SK-N-MC (cell line): ENCODE data around the gene SETD2.

ENCODE experiments used
- DNase-seq: peaks from one replicate; pipeline ENCODE4 v3.0.0-alpha.2; 2011; ENCODE audit warnings: low read depth, low spot score
- H3K27ac ChIP-seq: fragments of 200-600 bp; sonication (generic); 2 replicates; pipeline ENCODE4 v1.5.1; 2016; ENCODE audit warnings: mixed run types
- H3K36me3 ChIP-seq: fragments of 200-600 bp; sonication (generic); 2 replicates; pipeline ENCODE4 v1.6.1; 2017; ENCODE audit warnings: antibody characterized with exemption, low read length, mixed read lengths; ENCODE audit not compliant: insufficient read depth
- H3K4me3 ChIP-seq: fragments of 200-600 bp; sonication (generic); 2 replicates; pipeline ENCODE4 v1.5.1; 2016
- H3K9ac ChIP-seq: fragments of 200-600 bp; sonication (generic); 2 replicates; pipeline ENCODE4 v1.8.0; 2017; ENCODE audit warnings: mixed run types, mixed read lengths; ENCODE audit not compliant: insufficient read length
- H3K9me3 ChIP-seq: fragments of 200-600 bp; sonication (generic); 2 replicates; pipeline ENCODE4 v1.6.1; 2017; ENCODE audit warnings: low read depth, mild to moderate bottlenecking, antibody characterized with exemption, low read length, moderate library complexity, mixed read lengths
- EZH2 ChIP-seq: fragments of 200-600 bp; sonication (generic); IDR thresholded peaks from one replicate; pipeline ENCODE4 v1.6.1; 2017; ENCODE audit warnings: antibody characterized with exemption
- FOXP2 ChIP-seq: optimal IDR thresholded peaks from 2 replicates; pipeline ENCODE3; 2011; ENCODE audit warnings: mild to moderate bottlenecking, moderate library complexity; ENCODE audit not compliant: insufficient read depth; ENCODE audit errors: extremely low read length, control extremely low read depth
- POLR2AphosphoS5 ChIP-seq: IDR thresholded peaks from 2 replicates; pipeline ENCODE4 v1.6.1; 2012; ENCODE audit warnings: mild to moderate bottlenecking, low read depth, low read length, borderline replicate concordance

SETD2 gene

DNA sequence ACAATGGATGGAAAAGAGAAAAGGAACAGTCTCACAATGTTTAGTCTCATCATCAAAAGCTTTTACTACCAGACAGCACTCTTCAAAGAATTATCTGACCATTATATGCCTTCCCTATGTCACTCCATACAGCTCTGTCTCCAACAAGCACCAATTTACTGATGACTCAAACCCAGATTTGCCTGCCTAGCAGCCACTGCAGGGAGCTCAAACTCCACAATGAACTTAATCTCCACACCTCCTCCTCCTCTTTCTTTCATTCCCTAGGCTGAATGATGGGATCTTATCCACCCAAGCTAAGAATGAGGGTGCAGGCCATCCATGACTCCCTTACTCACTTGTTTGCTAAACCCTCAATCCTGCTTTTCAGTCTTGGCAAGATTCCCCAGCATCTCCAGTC is 139.0 kb downstream of the SETD2 start:
- no peak overlapping the region for H3K4me3 ChIP-seq
- H3K27ac ChIP-seq = no peak overlapping the region
- no peak for TF ChIP-seq EZH2
- no peak for TF ChIP-seq FOXP2
- no peak for TF ChIP-seq POLR2AphosphoS5
- H3K36me3 ChIP-seq = no peaks in the 10 kb centered on the region
- no peak overlapping the region for H3K9ac ChIP-seq
- DNase-seq = no peak
- H3K9me3 ChIP-seq = no peaks in the 10 kb centered on the region

DNA sequence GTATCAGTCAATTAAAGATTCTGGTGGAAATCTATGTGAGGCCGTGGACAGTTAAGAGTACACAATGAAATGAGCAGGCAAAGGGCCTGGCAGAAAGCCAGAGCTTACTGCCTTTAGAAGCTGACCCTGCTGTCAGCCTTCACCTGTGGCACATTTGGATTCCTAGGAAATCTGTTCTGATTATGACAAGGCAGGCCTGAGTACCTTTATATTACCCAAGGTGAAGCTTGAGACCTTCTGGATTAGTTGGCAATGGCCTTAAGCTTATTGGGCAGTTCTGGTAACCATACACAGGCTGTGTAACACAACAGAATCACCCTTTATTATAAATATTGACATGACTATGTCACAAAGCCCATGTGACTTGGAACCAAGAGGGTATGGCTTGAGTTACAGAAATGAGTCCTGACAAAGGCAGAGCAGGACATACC is 141.3 kb downstream of the SETD2 start:
- Histone ChIP-seq H3K27ac (no peak overlapping the region), H3K9me3 (no peaks in the 10 kb centered on the region), H3K4me3 (no peak overlapping the region), H3K9ac (no peak overlapping the region), H3K36me3 (peaks cover under 1% of the 10 kb centered on the region; the same call in 1 of the 2 replicates)
- no peak for TF ChIP-seq FOXP2
- TF ChIP-seq POLR2AphosphoS5 = no peak
- TF ChIP-seq EZH2 = no peak
- DNase-seq = no peak

DNA sequence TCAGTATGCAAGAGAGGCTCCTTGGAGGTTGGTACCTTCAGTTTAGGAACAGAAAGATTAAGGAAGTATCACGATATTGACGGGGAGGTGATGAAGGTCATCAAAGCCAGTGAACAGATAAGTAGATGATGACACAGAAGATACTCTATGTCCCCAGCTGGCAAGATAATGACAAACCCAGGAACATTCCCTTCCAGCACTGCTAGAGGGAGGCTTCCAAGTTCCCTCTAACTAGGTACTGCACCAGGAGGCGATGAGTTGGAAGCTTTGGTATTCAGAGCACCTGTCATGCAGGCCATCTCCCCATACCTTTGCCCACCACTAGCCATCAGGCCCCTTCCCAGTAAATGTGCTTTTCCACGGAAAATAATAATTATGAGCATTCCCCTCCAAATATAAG is 143.6 kb downstream of the SETD2 start:
- no peak for DNase-seq
- Histone ChIP-seq H3K9ac (no peak overlapping the region), H3K4me3 (no peak overlapping the region), H3K9me3 (no peaks in the 10 kb centered on the region), H3K36me3 (peaks cover 11% of the 10 kb centered on the region; the same call in 1 of the 2 replicates), H3K27ac (no peak overlapping the region)
- TF ChIP-seq POLR2AphosphoS5 (no peak), FOXP2 (no peak), EZH2 (no peak)

DNA sequence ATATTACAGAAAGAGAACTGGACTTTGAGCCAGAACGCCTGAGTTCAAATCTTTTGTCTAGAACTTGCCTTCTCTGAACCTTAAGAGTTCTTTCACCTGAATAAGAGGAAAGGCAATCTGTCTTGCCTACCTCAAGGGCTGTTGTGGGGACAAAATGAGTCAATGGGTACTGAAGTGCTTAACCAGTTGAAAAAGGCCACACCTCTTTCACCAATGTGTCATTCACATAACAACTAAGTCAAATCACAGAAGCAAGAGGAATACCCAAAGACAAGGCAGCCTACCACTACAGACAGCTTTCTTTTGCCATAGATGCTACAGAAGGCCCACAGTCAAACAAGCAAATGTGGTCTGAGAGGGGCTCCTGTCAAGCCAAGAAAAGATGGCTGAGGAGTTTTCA is 144.7 kb downstream of the SETD2 start:
- H3K4me3 ChIP-seq = no peak overlapping the region
- H3K36me3 ChIP-seq = peaks cover 11% of the 10 kb centered on the region; the same call in 1 of the 2 replicates
- H3K27ac ChIP-seq = no peak overlapping the region
- no peaks in the 10 kb centered on the region for H3K9me3 ChIP-seq
- TF ChIP-seq FOXP2 = no peak
- no peak for TF ChIP-seq EZH2
- no peak for TF ChIP-seq POLR2AphosphoS5
- H3K9ac ChIP-seq = no peak overlapping the region
- DNase-seq = no peak

DNA sequence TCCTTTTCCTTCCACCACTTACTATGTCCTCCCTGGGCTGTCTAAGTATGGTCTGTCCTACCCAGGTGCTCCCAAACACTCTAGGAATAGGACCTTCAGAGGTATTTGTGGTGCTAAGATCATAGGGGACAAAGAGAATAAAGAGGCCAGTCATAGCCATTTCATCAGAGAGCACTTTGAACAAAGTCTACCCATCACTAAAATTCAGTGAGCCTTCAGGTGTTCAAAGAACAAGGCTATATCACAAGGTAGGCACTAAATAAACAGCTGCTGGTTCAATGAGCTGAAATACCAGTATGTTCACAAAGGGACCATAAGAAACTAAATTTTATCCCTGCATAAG is 145.7 kb downstream of the SETD2 start:
- H3K36me3 ChIP-seq = peaks cover 11% of the 10 kb centered on the region; the same call in 1 of the 2 replicates
- no peak overlapping the region for H3K9ac ChIP-seq
- no peak overlapping the region for H3K27ac ChIP-seq
- no peak for TF ChIP-seq EZH2
- DNase-seq = no peak
- no peak overlapping the region for H3K4me3 ChIP-seq
- H3K9me3 ChIP-seq = no peaks in the 10 kb centered on the region

DNA sequence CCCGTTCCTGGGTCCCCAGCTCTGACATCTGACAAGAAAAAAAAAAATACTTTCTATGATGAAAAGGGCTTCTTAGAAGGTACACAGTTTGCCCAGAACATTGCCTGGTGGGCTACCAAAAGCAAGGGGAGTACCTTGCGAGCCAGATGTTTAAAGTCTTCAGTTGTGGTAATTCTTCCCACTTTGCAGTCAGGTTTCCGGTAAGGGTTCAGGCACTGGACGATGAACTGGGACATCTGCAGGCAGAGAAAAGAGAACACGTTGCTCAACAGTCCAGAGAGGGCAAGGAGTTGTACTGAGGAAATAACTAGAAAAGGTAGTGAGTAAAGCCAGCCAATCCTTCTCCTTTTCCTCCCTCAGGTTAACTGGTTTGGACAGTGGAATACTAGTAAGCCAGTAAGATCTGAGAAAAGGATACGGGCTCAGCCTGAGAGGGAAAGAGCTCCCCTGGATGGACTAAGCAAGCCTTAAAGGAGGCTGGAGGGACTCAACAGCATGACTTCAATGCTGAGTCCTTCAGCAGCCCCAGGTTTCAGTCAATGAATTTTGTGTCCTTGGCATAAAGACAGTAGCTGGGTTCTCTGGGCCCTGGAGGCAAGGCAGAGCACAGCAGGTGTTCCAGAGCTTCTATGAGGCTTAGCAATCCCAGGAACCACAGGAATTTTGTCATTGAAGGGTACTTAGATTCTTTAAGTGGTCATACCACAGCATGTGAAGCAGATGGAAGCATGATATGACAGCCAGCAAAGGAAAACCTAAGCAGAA is 146.2 kb downstream of the SETD2 start:
- DNase-seq = peak; percentile 66
- no peak overlapping the region for H3K4me3 ChIP-seq
- H3K27ac ChIP-seq = no peak overlapping the region
- TF ChIP-seq POLR2AphosphoS5 (no peak), EZH2 (no peak), FOXP2 (no peak)
- peaks cover 11% of the 10 kb centered on the region; the same call in 1 of the 2 replicates for H3K36me3 ChIP-seq
- H3K9me3 ChIP-seq = no peaks in the 10 kb centered on the region
- no peak overlapping the region for H3K9ac ChIP-seq

DNA sequence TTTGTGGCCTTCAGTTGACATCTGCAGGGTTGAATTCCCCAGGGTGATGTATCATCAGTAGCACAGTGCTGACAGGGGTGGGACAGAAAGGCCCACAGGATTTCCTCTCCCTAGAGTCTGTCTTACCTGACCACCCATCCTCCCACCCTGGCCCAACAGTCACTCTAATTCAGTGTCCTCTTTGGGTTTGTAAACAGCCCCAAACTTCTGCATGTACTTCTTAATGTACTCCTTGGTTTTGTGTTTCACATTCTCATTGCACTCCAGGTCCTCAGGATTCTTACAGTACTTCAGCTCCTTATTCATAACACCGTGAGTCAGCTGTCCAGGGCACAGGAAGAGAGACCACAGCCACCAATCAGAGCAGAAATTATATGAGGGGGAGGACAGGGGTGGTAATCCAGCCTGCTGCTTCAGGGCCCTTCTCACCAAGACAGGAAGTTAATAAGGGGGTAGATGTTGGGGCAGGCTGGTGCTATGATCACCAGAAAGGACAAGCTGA is 146.9 kb downstream of the SETD2 start:
- H3K27ac ChIP-seq = no peak overlapping the region
- TF ChIP-seq FOXP2 (no peak), EZH2 (no peak), POLR2AphosphoS5 (no peak)
- DNase-seq = no peak
- H3K9me3 ChIP-seq = no peaks in the 10 kb centered on the region
- peaks cover 11% of the 10 kb centered on the region; the same call in 1 of the 2 replicates for H3K36me3 ChIP-seq
- H3K9ac ChIP-seq = no peak overlapping the region
- no peak overlapping the region for H3K4me3 ChIP-seq

DNA sequence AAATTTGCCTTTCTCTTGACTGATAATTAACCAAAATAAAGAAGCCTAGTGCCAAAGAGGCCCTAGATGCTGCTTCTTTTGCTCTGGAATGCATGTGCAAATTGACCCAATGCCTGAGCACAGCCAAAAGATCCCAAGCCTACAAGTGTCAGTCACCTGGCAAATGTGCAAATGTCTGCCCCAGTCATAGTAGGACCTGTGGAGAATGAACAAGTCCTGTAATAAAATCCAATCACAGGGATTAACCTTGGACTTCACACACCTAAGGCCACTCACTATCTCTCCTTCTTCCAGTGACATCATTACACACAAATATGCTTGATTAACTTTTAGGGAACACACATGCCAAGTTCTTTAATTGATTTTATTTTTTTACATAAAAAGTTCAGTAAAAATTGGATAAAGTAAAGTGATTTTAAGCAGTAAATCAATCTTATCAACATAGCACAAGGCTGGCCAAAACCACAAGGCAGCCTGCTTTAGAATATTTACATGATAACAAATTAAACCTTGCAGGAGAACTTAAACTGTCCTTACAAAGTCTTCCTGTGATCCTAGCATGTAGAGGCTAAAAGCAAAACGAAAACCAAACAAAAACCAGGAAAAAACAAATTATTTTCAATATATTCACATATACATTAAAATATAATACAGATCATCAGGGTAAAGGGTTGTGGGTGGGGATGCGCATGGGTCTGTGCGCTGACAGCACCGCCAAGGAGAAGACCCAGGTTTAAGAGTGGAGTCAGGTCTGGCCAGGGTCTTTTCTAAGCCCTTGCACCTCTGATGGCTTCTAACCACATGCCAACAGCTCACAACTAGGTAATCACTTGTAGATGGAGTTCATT is 147.6 kb downstream of the SETD2 start:
- no peak overlapping the region for H3K4me3 ChIP-seq
- TF ChIP-seq EZH2 (no peak), FOXP2 (no peak)
- no peak for DNase-seq
- no peak overlapping the region for H3K9ac ChIP-seq
- H3K36me3 ChIP-seq = peaks cover 11% of the 10 kb centered on the region; the same call in 1 of the 2 replicates
- no peak overlapping the region for H3K27ac ChIP-seq
- no peaks in the 10 kb centered on the region for H3K9me3 ChIP-seq
